Gastrocnemius medialis (tissue), 4 donors: ENCODE data around the gene PSMF1.

Source experiments
- CTCF ChIP-seq, 5 experiments: fragments of 450-650 bp in 3 of 5; fragments of 200-600 bp in 2 of 5; sonication (generic) in 2 of 5; IDR thresholded peaks in 4 of 5; conservative IDR thresholded peaks in 1 of 5; 1 replicate in 4 of 5; 2 replicates in 1 of 5; pipeline ENCODE4 v1.5.1; 2016 to 2019; ENCODE audit warnings: antibody characterized with exemption in 5 of 5, mild to moderate bottlenecking in 3 of 5, moderate library complexity in 3 of 5
- POLR2A ChIP-seq, 2 donors: fragments of 450-650 bp; IDR thresholded peaks; one replicate each; pipeline ENCODE4 v1.6.1; 2017; ENCODE audit warnings: antibody characterized with exemption in 2 of 2, mild to moderate bottlenecking in 2 of 2, moderate library complexity in 2 of 2

GRCh38 chr20:1180949-1181348, 62.5 kb downstream of the PSMF1 start:
- TF ChIP-seq CTCF (IDR thresholded peaks at IDR 0.05 in 4 of 5, conservative IDR thresholded peaks at IDR 0.05 in 1 of 5) (no peak), POLR2A (IDR thresholded peaks at IDR 0.05) (no peak)
